ENCODE results near the gene C2orf92.

Gene C2orf92

DNA sequence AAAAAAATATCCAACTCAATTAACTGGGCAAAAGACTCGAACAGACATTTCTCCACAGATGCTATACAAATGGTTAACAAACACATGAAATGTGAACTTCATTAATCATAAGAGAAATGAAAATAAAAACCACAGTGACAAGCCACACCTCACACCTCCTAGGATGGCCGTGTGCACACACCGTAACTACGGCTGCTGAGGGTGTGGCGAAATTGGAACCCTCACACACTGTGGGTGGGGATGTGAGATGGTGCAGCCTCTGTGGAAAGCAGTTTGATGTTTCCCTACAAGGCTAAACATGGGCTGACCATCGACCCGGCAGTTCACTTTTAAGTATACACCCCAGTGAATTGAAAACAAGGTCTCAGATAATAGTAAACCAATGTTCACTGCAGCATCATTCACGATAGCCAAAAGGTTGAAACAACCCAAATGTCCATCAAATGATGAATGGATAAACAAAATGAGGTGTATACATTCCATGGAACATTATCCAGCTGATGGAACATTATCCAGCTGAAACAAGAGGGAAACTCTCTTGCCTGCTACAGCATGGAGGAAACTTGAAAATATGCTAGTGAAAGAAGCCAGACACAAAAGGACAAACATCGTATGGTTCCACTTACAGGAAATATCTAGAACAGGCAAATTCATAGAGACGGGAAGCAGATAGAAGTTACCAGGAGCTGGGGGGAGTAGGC lies 76.1 kb downstream of the C2orf92 start:
- peak in 1 of 2 donors; percentile 27 for DNase-seq (ENCODE audit: low read depth in 2 of 2)

DNA sequence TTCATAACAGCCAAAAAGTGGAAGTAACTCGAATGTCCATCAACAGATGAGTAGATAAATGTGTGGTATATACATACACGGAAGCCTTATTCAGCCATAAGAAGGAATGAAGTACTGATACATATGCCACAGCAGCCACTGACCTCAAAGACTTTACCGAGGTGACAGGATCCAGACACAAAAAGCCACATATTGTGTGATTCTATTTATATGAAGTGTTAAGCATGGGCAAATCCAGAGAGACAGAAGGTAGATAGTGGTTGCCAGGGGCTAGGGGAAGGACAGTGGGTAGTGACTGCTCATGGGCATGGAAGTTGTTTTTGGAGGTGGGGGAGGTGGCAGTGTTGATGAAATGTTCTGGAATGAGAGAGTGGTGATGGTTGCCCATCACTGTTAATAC lies 77.8 kb downstream of the C2orf92 start:
- no peak for DNase-seq (ENCODE audit: low read depth in 2 of 2)

DNA sequence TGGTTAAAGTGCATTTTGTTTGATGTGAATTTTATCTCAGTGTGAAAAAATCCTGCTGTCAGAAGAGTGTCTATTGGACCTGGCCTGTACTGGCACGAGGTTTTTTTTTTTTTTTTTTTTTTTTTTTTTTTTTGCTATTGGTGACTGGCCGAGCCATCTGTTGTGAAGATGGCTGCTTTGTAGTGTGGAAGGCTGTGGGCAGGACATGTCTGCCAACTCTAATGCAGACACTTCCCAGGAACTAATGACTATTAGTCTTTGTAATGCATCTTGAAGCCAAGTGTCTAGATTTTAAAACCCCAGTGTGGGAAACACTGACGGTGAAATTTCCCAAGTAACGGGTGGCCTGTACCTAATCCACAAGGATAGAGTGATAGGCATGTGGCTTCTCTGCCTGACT lies 78.2 kb downstream of the C2orf92 start:
- no peak for DNase-seq (ENCODE audit: low read depth in 2 of 2)

DNA sequence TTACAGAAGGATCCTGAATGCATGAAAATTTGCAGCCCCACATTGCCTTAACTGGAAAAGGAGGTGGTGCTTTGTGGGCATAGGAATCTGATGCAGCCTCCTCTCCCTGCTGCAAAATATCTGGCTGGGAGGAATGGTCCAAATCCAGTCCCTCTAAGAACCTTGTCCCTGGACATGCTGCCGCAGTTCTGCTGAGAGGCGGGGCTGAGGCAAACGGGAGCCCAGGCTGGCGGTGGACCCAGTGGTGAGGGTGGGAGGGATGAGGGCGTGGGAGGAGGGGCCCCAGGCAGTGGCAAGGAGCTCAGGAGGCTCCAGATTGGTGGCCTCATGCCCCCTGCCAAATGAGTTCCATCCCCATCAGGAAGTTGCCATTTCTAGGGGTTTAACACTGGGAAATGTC lies 80.1 kb downstream of the C2orf92 start:
- DNase-seq (ENCODE audit: low read depth in 2 of 2), result no peak

DNA sequence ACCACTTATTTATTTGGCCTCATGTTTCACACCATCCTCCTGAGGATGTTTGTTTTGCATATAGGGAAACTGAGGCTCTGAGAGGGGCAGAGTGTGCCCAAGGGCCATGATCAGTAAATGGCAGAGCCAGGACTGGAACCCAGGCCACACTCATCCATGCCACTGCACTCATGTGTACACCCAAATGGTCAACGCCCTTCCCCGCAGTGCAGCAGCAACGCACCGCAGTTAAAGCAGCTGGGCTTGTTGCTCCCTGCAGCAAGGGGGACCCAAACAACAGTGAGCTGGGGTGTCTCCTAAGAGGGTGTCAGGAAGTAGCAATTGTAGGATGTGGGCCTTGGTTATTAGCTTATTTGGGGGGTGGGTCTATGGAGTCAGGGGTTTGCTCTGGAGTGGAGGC lies 80.5 kb downstream of the C2orf92 start:
- no peak for DNase-seq (ENCODE audit: low read depth in 2 of 2)

DNA sequence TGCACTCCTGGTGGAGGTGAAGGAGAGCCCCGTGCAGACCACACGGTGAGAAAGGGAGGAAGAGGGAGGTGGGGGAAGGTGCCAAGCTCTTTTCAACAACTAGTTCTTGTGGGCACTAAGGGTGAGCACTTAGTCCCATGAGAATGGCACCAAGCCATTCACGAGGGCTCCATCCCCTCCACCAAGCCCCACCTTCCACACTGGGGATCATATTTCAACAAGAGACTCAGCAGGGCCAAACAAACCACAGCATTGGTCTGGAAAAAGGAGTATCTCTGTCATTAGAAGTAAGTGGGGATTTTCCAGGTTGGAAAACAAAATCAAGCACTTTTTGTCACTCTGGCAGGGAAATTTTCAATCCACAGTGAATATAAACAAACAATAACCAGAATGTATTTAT lies 82.2 kb downstream of the C2orf92 start:
- DNase-seq (ENCODE audit: low read depth in 2 of 2), result no peak
